NCI-H345 treated with DMSO at 0.1 percent for 48 hours (cell line): ENCODE results near the gene XRCC4.
"Not testable (repeated sequence)": the region's sequence is repeated elsewhere in the genome, so short reads cannot be mapped to it uniquely, and the experiment has no call there.

ENCODE experiments used
- DNase-seq: peaks from one replicate; lab custom pipeline; 2025; ENCODE audit not compliant: unreplicated experiment; lab: John Stamatoyannopoulos, UW

XRCC4 gene

DNA sequence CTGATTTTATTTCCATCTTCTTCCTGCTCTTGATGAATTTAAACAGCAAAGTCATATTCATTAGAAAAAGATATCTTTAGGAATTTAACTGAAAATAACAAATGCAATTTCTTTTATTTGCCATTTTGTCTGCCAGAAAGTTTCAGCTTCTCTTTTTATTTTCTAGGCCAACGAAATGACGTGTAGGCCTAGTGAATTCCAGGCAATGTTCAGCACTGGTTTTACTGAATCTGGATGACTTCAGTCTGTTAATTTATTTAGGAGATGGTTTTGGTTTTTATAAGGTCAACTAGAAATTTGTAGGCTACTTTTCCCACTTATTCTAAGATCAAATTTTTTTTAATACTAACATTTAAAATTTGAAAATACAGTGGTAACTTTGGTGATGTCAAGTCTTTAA, 265.1 kb downstream of the XRCC4 start:
- no peak for DNase-seq

DNA sequence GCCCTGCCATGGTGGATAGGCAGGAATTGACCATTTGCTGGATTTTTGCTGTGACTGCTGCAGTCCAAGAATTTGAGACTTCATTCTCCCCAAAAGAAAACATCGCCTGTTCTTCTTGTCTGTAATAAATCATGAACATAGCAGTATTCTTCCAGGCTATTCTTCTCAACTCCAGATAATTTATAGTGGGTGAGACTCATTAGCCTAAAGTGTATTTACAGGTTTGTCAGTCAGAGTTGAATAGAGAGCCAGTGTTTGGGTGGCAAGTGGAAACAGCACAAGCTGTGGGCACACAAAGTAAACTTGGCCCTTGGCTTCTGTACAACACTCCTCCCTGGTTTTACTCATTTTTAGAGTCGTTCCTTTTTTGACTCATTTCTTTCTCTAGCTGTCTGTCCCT, 266.0 kb downstream of the XRCC4 start:
- DNase-seq: no peak

DNA sequence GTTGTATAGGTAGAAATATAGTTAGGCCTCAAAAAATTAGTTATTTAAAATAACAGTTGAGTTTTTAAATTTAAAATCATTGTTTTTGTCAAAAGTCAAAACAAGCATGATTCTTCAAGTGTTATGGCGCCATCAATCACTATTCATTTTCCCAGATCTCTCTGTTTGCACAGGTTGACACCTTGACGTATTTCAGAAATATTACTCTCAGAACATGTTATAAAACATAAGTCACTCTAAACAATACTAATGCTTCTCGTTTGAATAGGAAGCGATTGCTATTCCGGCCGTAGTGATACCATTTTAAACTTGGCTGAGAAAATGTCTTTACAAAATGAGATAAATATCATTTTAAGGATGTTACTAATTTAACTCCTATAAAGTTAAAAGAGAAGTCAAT, 268.1 kb downstream of the XRCC4 start:
- DNase-seq: no peak

DNA sequence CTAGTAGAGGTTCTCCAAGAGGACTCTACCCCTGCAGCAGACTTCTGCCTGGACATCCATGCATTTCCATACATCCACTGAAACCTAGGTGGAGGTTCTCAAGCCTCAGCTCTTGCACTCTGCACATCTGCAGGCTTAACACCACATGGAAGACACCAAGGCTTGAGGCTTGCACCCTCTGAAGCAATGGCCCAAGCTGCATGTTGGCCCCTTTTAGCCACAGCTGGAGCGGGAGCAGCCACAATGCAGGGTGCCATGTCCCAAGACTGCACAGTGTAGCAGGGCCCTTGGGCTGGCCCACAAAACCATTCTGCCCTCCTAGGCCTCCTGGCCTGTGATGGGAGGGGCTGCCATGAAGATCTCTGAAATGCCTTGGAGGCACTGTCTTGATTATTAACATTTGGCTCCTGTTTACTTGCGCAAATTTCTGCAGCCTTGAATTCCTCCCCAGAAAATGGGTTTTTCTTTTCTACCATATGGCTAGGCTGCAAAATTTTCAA, 271.0 kb downstream of the XRCC4 start:
- no peak for DNase-seq

DNA sequence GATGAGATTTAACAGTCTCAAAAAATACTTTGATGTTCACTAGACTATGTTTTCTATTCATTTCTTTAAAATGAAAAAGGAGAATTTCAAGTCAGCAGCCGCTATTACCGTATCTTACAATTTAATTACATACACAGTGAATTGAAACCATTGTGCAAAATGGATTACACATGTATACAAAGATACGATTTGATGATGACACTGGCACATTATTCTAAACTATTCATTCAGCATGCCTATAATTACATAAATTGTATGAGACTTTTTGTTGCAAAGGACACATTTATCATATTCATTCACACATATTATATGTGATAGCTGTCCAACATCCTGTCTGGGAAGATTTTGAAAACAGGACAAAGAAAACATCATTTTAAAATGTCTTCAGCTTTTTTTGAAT, 275.9 kb downstream of the XRCC4 start:
- no peak for DNase-seq

DNA sequence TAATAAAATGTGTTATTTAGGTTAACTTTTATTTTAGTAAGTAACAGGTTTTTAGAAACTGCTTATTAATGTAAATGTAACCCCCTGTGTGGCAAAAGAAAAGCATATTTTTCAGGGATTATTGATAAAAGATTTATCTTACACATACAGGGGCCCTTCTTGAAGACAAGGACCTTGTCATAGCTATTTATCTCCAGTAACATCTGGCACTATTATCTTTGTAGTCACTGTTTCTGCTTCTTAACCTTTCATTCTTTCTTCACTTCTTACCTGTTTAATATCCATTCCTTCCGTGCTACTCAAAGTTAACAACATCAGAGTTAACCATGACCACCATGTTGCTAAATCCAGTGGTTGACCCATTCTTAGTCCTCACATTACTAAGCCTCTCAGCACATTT, 276.4 kb downstream of the XRCC4 start:
- DNase-seq: no peak

DNA sequence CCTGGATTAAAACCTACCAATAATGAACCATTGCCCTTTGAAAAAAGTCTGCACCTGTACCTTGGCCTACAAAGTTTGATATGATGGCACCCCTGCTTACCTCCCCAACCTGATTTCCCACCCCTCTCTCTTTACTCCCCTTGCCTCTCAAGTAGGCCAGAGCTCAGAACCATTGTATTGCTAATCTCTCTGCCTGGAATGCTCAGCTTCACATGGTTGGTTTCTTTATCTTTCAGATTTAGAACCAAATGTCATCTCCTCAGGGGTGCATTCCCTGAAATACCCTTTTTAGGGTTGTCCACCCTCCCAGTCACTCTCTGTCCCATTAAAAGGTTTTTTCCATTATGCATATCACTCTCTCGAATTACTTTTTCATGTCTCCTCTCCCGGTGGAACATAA, 277.6 kb downstream of the XRCC4 start:
- DNase-seq: no peak

DNA sequence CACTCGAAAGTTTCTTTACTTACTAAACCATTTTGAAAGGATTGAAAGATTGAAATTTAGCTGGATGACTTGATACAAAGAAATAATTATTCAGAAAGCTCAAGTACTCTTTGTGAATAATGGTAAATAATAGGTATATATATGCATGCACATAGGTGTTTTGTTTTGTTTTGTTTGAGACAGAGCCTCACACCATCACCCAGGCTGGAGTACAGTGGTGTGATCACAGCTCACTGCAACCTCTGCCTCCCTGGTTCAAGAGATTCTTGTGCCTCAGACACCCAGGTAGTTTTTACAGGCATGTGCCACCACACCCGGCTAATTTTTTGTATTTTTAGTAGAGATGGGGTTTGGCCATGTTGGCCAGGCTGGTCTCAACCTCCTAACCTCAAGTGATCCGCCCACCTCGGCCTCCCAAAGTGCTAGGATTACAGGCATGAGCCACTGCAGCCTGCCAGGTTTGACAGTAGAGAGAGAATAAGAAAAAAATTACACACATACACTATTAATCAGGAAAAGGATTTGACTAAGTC, 278.2 kb downstream of the XRCC4 start:
- DNase-seq: not testable (repeated sequence)

DNA sequence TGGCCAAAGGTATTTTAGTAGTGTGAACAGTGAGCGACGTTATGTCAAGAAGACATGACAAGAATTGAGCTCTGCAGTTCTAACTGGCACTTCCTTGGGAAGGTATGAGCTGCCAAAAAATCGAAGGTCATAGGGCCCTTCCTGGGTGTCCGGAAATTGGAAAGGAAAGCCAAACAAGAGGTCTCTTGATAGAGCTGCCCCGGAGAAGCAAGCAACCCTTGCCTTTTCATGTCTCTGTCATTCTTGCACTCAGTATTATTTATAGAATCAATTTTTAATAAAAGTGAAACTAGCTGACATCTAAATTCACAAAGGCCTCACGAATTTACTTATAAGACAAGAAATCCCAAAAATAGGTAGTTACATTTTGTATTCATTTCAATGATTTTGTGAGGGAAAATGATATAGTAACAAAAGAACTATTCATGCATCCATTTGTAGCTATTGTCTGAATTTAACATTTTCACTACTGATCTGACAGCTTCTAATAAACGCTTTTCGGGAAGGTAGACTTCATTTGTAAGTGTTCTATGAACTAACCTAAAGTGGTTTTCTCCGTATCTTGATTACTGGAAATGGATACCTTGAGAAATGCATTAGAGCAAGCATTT, 280.4 kb downstream of the XRCC4 start:
- no peak for DNase-seq

DNA sequence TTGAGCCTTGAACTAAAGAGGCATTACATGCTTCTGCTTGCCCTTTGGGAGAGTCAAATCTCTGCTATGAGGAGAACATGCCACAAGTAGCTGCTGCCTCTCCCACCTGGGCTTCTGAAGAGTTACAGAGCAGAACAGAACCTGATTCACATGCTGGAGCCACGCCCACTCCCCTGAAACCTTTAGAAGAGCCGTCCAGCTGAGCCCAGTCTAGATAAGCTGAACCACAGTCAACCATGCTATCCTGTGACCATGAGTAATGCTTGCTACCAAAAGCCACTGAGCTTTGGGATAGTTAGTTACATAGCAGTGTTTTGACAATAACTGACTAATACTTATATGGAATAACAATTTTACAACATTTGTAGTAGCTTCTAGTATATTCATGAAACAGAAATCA, 283.2 kb downstream of the XRCC4 start:
- no peak for DNase-seq

DNA sequence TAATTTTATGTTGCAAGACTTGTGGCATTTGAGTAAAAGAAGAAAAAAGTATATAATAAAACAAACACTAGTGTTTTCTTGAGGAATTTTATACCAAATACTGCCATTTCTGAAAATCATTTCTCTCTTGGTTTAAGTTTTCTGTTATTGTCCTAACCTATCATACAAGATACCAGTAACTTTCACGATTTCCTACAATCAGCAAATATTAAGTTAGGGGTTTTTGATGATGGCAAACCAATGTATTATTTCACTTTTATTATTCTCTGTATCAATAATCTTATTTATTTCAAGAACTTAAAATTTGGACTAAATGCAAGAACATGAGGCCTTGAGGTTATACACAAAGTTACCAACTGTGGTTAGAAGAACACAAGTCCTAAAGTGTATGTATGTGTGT, 285.2 kb downstream of the XRCC4 start:
- DNase-seq: no peak

DNA sequence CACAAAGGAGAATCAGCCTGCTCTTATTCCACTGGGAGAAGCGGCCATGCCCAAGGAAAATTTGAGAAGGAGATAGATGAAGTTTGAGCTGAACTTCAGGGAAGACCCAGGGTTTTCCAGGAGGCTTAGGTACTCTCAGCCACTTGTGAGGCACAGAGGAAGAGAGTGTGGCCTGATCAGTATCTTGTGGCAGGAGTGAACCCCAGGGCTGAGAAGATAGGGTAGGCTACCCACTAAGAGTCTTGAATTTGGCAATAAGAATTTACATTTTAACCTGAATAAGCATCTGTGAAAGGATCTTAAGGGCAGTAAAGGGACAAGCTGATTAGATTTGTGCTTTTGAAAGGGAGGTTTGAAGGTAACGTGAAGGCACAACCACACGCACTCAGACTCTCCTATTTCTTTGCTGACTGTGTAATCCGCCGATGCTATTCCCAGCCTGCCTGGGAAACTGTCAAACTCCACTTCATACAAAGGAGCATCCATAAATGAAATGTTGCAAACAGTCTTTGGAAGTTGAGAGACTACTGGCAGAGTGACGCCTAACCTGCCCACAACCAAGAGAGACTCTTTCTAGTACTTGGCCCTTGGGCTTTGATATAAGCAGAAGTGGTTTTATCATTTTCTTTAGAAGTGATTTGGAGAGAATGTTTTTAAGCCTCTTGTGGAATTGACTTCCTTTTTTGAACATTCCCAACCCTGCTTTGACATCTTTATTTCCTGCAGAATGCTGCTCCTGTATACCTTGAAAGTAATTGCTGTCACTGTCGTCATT, 286.0 kb downstream of the XRCC4 start:
- no peak for DNase-seq

DNA sequence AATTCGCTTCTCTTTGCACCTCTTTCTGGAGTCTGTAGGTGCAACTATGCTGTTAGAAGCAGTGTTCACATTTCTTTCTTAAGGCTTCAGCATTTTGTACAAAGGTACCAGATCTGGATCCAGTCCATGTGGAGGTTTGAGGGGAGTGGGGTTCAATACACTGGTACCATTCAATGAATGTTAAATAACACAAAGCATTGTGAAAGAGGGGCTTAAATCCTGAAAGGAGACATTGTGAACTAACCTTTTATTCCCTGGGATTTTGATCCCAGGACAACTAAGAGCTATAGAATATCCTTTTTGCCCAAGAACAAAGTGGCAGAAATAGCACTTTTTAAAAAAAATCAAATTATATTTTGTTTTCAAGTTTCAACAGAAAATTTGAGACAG, 286.5 kb downstream of the XRCC4 start:
- no peak for DNase-seq

DNA sequence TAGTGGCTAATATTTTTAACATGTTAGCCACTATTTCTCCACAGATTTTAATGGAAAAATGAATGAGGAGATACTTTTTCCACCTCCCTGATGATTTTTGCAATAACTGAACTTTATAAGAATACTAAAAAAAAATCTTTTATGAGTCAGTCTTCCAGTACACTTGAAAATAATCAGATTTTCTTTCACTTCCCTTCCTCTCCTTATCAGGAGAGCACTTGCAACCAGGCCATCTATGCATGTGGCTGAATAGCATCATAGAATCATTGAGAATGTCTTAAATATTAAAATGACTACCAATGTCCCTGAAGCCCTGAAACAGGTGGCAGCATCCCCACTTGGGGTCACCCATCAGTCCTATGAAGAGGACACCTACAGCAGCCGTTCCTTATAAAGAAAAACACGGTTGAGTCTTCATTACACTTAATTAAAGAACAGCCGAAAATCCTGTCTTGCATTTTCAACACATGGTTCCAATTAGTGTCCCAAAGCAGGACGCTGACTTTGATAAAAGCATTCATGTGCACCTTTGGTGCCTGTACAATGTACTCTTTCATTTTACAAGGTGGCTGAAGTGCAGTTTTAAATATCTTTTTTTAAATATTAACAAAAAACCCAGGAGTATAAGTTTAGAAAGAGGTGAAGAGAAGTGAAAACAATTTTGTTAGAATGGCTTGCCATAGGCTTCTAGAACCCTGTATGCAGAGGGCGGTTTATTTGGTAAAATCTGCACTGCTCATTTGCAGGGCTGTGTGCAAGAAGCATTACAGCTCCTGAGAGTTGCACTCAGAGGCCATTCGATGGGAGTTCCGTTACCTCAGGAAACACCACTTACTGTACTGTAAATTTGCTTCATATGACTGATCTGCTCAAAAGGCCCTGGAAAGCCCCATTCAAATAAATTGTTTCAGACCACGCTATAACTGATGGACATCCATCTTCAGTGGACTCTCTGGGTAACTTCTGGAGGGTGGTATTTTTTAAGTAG, 287.3 kb downstream of the XRCC4 start:
- no peak for DNase-seq

DNA sequence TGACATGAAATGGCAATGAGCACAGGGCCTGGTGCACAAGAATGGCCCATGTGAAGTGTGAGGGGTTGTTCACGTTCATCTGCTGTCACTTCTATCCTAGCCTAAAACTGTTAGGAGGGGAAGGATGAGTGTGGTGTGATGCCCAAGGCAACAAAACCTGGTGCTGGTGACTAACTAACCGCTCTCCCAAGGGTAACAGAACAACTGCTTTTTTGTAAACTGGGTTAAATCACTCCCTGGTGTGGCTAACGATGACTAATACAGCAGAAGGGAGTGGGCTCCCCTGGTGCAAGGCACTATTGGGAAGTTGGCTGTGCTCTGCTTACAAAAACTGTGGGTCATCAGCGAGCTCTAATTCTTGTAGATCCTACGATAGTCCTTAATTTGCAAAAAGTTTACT, 291.0 kb downstream of the XRCC4 start:
- no peak for DNase-seq

DNA sequence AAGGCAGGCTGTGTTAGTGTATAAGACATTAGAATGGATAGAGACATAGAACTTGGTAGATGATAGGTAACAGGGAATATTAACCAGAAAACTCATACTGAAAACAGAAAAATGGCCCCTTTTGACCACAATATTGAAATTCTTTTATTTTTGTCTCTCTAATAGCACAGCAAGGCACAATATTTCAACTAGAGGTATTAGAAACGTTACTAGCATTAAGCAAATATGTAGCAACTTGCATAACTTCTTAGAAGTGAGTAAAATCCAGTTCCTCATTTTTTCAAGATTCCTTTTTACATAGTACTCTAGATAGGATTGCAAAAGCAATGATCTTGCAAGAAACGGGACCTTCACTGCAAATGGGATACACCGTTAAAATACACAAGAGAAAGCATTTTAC, 291.5 kb downstream of the XRCC4 start:
- no peak for DNase-seq

DNA sequence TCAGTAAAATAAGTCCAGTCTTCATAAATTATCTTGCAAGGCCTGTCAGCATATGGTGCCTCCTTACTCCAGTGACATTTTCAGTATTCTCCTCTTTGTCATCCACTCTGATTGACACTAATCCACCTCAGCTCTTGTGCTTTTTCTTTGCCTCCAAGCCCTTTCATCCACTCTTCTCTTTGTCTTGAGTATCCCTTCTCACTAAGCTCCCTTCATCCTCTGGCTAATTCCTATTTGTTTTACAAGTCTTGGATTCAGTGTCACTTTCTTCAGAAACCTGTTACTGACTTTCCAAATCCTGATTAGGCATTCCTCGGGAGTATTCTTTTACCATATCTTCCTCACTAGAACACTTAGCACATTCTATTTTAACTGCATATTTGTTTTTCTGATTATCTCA, 293.6 kb downstream of the XRCC4 start:
- no peak for DNase-seq

DNA sequence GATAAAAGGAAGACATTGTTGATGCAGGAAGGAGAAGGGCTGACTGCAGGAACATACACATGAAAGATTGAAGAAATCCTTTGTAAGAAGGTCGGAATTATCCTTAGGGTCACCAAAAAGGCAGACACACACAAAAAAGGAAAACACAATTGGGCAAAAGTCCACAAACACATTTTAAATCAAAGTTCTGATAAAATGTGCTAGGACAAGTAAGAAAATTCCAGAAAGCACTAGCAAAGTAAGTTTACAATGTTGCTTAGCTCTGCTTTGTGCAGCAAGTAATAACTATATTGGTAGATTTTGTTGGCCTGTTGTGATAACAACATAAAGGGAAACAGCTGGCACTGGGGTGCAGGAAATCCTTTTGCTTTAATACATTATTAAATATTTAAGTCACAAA, 294.4 kb downstream of the XRCC4 start:
- no peak for DNase-seq

DNA sequence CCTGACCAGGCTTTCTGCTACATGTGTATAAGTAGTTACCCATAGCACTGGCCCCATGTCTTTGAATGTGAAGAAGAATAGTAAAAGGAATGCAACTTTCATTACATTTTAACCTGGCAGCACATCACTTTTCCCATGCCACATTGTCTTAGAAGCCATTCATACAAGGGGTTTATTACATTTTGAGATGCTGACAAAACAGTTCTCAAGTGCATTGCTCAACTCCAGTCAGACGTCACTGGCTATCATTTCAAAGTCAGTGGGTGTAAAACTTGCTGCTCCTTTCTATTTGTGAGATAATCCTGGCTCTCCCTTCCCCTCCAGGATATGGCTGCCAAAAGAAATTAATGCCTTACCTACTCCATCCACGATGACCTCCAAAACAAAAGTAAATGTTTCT, 297.2 kb downstream of the XRCC4 start:
- no peak for DNase-seq

DNA sequence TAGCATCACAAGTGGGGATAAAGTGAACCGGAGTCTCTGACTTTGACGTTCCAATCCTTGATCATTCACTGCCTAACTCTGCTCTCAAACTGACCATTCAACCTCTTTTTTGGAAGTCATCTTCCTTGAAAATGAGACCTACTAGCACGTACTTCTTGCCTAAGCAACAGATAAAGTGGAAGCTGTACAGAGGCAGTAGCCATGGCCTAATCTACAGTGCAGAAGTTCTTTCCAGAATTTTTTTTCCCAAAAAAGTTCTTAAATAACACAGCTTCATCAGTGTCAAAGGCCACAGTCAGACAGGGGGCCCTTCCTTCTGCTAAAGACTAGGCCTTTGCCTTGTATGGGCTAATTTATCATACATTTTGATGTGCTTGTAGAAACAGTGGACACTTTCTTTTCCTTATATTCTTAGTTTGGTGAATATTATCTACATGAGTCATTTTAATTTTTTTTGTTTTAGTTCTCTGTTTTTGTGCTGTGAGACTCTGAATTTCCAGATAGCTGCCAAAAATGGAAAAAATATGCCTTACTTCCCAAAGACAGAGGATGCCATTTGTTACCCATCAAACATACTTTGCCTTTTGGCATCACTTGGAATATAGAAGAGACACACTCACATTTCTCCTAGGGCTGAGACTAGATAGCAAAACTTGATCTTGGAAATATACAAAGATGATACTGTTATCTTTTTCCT, 297.9 kb downstream of the XRCC4 start:
- DNase-seq: no peak

DNA sequence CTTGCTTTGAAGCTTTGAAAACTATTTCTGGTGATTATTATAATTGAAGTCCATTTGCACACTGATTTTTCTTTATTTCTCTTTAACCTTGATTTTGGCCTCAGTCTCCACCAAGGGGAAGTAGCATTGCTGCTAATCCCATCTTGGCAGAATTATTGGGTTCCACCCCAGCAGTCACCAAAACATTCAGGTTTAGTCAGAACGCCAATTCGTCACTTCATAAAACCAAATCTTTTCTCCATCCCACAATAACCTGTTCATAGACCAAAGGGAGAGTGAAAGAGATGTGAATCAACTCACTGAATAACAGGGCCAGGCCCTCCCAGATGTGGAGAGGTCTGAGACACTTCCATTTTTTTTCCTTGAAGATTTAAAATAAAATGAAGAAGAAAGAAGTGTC, 299.1 kb downstream of the XRCC4 start:
- DNase-seq: no peak
